ENCODE measurements around the gene PNPLA5.
A peak's percentile ranks its signal among the peaks of the same experiment; 100 is the strongest.
"Not testable (repeated sequence)": the region's sequence is repeated elsewhere in the genome, so short reads cannot be mapped to it uniquely, and the experiment has no call there.

PNPLA5 gene, protein sequence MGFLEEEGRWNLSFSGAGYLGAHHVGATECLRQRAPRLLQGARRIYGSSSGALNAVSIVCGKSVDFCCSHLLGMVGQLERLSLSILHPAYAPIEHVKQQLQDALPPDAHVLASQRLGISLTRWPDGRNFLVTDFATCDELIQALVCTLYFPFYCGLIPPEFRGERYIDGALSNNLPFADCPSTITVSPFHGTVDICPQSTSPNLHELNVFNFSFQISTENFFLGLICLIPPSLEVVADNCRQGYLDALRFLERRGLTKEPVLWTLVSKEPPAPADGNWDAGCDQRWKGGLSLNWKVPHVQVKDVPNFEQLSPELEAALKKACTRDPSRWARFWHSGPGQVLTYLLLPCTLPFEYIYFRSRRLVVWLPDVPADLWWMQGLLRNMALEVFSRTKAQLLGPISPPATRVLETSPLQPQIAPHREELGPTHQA

DNA sequence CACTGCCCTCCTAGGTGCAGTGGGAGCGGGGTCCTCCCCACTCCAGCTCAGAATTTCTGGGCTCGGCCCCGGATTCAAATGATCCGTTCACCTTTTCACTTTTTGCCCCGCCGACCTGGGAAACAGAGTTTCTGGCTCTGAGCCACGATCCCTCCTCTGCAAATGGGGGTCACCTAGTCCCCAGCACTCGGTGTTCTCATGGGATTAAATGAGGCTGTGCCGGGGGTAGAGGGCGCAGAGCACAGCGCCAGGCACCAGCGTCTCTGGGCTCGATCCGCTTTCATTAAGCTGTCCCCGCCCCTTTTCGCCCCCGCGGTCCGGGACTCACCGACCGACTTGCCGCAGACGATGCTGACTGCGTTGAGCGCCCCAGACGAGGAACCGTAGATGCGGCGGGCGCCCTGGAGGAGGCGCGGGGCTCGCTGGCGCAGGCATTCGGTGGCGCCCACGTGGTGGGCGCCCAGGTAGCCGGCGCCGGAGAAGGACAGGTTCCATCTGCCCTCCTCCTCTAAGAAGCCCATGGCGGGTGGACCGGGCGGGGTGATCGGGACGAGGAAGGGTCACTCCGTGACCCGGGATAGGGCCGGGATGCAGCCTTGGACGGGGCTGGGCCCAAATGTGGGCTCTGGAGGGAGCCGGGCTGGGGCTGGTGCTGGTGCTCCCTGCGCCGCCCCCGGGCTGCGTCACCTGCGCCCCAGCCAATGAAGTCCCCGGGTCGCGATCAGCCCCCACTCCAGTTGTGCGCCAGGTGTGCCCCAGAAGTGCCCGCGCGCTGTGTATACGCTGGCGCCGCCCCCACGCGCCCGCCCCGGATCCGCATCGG, at the start of gene PNPLA5:
PNPLA5 (minus strand) TSS at position 654 of the 823 bp plus-strand sequence; CDS start at position 521, 133 bp downstream.
- no peak for DNase-seq (ENCODE audit: low spot score)

- no peak for DNase-seq (ENCODE audit: low spot score)
These were observed 49.6 kb upstream of the PNPLA5 start for GRCh38 chr22:43941449-43941848.

- DNase-seq (ENCODE audit: low spot score) = no peak
These were observed 40.0 kb upstream of the PNPLA5 start for GRCh38 chr22:43931771-43932170.

DNA sequence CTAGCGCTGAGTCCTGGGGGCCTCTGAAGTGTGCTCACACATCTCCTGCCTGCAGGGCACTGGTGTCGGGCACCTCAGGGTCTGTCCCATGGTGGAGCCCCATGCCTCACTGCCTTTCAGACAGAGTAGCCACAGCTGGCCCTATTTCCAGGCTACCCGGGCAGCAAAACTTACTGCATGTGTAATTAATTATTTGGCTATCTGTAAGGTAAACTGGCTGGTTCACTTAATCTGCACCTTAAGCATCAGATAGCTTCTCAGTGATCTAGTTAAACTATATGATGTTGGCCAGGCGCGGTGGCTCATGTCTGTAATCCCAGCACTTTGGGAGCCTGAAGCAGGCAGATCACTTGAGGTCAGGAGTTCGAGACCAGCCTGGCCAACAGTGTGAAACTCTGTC, 37.1 kb upstream of the PNPLA5 start:
- no peak for DNase-seq (ENCODE audit: low spot score)

GRCh38 chr22:43928468-43928867, 36.7 kb upstream of the PNPLA5 start:
- DNase-seq (ENCODE audit: low spot score) = no peak

DNA sequence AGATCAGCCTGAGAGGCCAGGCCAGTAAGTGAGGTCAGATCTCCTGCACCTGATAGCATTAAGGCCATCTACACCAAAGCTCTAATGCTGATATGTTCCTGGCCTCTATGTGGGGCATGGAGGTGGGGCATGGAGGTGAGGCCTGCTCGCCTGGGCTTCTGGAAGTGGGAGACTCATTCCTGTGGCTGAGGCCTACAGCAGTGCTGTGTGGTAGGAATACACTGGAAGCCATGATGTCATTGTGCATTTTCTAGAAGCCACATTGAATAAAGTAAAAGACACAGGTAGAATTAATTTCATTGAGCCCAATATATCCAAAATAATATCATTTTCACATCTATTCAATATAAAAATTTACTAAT, 34.5 kb upstream of the PNPLA5 start:
- DNase-seq (ENCODE audit: low spot score) = no peak

DNA sequence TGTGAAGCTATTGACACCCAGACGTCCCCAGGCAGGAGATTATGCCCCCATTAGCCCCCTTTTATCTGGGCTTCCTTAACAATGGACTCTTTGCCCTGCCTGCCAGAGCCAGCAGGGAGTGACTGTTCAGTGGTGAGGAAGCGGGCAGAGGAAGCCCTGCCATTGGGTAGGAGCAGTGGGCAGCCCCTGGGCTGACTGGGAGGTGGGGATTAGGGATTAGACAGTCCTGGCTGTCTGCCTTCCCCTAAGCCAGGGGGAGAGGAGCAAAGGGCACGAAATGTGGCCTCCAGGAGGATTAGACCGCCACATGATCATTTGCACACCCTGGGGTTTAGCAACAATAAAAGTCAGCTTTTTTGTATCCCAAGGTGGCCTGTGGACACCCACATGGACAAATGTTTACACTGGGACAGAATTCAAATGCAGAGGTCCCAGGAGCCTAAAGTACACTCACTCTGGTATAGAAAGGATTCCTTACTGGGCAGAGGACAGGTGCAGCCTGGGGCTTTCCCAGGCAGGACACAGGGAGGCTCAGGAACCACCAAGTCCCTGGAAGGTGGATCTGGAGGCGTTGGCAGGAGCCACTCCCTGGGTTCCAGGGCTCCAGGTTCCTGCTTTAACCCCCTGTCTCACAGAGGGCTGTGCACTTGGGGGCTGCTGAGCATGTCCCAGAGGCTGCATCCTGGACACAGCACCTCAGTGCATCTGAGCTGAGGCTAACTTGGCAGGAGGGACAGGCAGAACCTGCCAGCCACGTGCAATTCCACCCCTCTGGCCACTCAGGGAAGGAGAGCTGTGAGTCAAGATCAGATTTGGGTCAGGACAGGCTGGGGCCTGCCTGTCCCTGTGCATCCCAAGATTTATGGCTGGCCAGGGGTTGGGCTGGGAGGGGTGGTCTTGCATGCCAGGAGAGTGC, 33.9 kb upstream of the PNPLA5 start:
- DNase-seq (ENCODE audit: low spot score) = no peak

- no peak for DNase-seq (ENCODE audit: low spot score)
These were observed 33.1 kb upstream of the PNPLA5 start for GRCh38 chr22:43924877-43925276.

DNA sequence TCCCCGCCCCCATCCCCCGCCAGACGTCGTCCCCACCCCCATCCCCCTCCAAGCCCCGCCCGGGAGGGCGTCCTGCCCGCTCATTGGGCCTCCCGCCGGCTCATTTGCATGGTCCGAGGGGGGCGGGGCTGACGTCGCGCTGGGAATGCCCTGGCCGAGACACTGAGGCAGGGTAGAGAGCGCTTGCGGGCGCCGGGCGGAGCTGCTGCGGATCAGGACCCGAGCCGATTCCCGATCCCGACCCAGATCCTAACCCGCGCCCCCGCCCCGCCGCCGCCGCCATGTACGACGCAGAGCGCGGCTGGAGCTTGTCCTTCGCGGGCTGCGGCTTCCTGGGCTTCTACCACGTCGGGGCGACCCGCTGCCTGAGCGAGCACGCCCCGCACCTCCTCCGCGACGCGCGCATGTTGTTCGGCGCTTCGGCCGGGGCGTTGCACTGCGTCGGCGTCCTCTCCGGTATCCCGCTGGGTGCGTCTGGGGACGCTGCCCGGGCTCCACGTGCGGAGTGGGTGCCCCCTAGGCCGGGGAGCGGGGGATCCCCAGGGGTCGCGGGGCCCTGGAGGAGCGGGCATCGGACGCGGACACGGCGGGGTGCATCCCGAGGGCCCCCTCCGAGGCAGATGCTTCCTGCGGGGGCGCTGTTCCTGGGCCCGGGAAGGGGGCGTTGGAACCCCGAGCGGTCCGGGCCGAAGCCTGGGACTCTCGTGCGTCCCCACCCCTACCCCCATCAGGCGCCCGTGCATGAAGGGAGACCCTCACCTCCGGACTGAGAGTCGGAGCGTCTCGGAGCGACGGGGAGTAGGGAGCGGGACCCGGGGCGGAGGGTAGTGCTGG, 32.0 kb upstream of the PNPLA5 start, which contains the start of gene PNPLA3:
PNPLA3 (plus strand) TSS at position 175 of the 834 bp plus-strand sequence; CDS start at position 282, 107 bp downstream.
- peak; percentile 70 for DNase-seq (ENCODE audit: low spot score)

- peak; percentile 38 for DNase-seq (ENCODE audit: low spot score)
These were observed 31.4 kb upstream of the PNPLA5 start for GRCh38 chr22:43923191-43923590.

GRCh38 chr22:43922123-43922522, 30.3 kb upstream of the PNPLA5 start:
- DNase-seq (ENCODE audit: low spot score) = no peak

GRCh38 chr22:43921370-43921769, 29.6 kb upstream of the PNPLA5 start:
- peak; percentile 75 for DNase-seq (ENCODE audit: low spot score)

GRCh38 chr22:43919106-43919973, 27.5 kb upstream of the PNPLA5 start:
- DNase-seq (ENCODE audit: low spot score) = no peak

GRCh38 chr22:43917521-43917920, 25.7 kb upstream of the PNPLA5 start:
- no peak for DNase-seq (ENCODE audit: low spot score)

GRCh38 chr22:43911351-43911750, 19.5 kb upstream of the PNPLA5 start:
- no peak for DNase-seq (ENCODE audit: low spot score)

DNA sequence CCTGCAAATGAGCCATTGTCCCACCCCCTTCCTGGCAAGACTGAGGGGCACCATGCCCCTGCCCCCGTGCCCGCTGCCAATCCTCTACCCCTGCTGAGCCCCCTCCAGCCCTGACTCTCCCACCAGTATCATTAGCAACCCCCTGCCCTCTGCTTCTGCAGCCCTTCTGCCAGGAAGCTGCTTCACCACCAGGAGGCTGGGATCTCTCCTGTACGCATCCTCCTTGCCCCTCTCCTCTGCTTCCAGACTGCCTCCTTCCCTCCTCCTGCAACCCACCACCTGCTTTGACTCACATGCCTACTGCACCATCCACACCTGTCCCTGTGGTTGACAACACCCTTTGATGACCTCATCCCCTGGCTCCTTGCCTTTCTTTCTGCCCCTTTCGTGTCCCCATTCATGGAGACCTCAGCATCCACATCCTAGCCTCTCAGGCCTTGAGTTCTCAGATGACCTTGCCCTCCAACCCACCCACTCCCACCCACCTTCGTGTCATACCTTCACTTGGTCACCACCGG, 18.4 kb upstream of the PNPLA5 start:
- DNase-seq (ENCODE audit: low spot score) = no peak

- DNase-seq (ENCODE audit: low spot score) = no peak
These were observed 17.9 kb upstream of the PNPLA5 start for GRCh38 chr22:43909708-43910107.

- DNase-seq (ENCODE audit: low spot score) = no peak
These were observed 13.9 kb upstream of the PNPLA5 start for GRCh38 chr22:43905681-43906080.

GRCh38 chr22:43904412-43904811, 12.6 kb upstream of the PNPLA5 start:
- not testable (repeated sequence) for DNase-seq (ENCODE audit: low spot score)

- not testable (repeated sequence) for DNase-seq (ENCODE audit: low spot score)
These were observed 11.2 kb upstream of the PNPLA5 start for GRCh38 chr22:43903033-43903432.
